GM21360 (cell line): Measurements from ENCODE around the gene TMEM132A.
"Not testable (repeated sequence)": the region's sequence is repeated elsewhere in the genome, so short reads cannot be mapped to it uniquely, and the experiment has no call there.

Experiments used
- ATAC-seq: cut with Tn5 transposase; IDR thresholded peaks from one replicate; pipeline ENCODE4 v1.9.1; 2021; ENCODE audit warnings: mild to moderate bottlenecking, moderate library complexity; ENCODE audit not compliant: unreplicated experiment

The TMEM132A gene

DNA sequence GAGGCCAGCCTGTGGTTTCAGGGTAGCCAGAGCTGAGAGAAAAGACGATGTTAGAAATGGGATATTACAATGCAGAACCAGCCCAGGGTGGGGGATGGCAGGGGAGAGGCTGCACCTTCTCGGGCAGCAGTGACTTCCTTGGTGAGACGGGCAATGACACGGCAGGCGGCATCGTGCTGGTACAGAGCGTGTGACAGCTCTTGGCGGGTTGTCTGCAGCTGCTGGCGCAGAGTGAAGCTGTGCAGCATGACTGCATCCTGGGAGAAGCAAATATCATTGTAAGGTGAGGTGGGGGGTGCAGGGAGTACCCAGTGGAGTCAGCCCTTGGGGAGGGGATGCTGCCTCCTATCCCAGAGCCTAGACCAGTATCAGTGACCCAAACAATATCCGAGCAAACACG is 21.6 kb upstream of the TMEM132A start:
- ATAC-seq, result no peak

DNA sequence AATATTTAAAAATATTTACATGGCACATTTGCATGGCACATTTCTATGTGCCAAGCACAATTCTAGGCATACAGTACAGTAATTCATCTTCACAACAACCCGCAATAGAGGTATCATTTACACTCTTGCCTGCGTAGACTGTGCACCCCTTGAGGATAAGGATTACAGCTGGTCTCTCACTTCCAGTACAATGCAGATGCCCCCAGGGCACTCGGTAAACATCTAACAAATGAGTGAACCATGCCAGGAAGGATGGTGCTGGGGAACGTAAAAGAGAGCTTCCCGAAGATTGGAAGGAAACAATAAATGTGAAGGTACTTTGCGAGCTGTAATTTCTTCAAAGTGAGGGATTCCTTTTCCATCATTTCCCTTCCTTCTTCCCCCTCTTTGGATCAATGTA is 19.2 kb upstream of the TMEM132A start:
- no peak for ATAC-seq

DNA sequence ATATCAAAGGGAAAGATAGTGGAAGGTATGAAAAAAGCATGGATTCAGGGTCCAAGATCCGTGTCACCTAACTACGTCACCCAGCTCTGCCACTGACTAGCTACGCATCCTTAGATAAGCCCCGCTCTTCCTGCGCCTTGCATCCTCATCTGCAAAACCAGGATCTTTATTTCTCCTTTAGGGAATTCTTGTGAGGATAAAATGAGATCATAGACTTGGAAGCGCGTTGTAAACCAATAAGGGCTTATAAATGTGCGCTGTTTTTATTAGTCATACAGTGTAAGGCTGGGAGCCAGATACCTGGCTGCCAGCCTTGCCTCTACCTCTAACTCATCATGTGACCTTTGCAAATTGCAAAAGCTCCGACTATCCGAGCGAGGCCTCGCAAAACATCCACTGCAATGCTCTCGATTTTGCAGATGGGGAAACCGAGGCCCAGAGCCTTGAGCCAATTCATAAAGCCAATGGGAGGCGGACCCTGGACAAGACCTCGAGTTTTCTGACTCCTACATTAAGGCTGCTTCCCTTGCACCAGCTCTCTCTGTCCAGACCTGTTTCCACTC is 18.6 kb upstream of the TMEM132A start:
- no peak for ATAC-seq

DNA sequence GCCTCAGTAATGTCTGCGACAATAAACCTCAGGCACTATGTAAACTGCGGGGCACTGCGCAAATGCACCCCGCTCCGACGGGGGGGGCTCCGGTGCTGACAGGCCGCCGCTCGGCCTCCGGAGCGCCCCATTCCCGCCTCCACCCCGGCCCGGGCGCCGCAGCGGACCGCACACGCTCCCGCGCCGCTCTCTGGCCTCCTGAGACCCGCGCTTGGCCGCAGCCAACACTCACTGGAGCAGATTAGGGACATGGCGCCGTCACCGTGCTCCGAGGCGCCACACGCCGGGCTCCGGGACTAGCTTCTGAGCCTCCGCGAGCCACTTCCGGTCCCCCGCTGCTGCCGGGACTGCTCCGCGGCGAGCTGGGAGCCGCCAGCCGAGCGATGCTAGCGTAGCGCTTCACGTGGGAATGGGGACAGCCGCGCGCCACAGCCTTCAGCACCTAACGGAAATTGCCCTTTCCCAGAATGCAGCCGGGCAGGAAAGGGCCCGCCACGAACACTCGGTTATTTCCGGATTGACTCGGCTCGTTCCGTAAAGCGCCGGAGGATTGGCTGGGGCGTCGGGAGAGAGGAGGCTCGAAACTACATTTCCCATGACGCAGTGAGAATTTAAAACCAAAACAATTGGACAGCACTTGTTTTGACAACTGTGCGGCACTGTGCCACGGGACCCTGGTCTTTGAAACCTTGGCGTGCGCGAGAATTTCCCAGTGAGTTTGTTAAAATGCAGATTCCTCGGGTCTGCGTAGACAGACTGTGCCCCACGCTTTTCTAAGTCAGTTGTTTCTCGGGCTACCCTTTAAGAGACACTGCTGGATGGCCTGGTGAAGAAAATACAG is 17.9 kb upstream of the TMEM132A start, which contains the start of gene PRPF19:
Gene PRPF19, minus strand, starts transcription at position 454 of the 841 bp plus-strand sequence. Its CDS starts 203 bp downstream, at position 251.
- peak; percentile 64 for ATAC-seq

DNA sequence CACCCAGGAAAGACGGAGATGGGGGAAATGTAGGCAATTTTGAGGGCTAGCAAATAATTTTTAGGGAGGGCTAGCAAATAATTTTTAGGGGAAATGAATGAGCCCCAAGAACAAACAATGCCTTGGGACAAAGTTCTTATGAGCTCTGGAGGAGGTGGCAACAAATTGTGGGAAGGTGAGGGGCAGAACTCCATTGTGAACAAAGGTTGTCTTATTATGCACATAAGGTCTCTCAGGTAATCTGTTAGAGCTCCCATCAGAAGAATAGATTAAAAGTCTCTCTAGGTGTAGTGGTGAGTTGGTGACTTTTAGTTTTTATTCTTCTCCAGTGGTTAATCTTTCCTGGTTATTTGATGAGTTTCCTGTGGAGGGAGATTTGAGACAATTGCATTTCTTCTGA is 15.5 kb upstream of the TMEM132A start:
- no peak for ATAC-seq

DNA sequence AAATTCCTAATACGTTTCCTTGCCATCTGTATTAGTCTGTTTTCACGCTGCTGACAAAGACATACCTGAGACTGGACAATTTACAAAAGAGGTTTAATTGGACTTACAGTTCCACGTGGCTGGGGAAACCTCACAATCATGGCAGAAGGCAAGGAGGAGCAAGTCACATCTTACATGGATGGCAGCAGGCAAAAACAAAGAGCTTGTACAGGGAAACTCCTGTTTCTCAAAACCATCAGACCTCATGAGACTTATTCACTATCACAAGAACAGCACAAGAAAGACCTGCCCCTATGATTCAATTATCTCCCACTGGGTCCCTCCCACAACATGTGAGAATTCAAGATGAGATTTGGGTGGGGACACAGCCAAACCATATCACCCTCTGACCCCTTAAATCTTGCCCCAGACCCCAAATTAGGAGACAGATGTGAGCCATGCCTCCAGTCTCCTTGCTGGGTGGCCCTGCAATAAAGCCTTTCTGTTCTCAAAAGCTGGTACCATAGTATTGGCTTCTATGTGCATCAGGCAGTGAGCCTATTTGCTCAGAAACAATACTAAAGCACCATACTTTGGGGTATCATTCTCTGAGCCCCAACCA is 14.5 kb upstream of the TMEM132A start:
- not testable (repeated sequence) for ATAC-seq

DNA sequence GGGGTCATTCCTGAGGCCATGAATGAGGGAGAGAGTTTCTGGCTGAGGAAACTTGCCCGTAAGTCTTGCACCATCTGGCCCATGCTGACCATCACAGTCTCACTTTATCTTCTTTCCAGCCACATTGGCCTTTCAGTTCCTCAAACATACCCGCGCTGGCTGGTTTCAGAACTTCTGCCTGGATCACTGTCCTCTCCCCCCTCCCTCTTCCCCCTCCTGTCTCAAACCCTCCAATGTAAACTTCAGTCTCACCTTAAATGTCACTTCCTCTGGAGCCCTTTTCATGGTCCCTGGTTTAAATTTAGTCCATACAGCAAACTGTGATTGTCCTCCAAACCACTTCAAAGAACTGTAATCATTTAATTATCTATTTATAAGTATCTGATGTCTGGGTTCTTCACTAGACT is 14.0 kb upstream of the TMEM132A start:
- peak; percentile 29 for ATAC-seq

DNA sequence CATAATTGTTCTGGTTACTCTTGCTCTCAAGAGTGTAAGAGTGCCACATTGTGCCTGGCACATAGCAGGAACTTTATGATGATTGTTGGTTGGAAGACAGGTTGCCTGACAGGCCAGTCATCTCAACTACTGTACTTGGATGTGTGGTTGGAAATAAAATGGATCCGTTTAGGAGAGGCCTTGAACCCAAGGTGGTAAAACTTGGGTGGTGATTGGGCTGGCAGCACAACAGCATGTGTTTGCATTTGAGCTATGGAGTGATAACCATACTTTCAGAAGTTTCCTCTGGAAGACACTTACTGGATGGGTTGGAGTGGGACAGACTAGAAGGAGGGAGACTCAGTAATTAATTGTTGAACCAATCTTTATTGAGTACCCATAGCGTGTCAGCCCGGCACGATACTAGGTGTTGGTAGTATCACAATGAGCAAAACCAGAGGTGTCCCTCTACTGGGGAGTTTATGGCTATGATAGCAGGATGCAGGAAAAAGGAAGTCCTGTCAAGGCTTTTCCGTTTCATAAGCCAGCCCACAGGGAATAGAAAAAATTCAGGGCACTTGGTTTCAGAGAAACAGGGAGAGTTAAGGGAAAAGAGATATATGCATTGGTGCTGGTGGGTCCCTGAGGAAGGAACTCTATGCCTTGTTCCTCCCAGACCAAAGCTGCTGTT is 13.4 kb upstream of the TMEM132A start:
- no peak for ATAC-seq

DNA sequence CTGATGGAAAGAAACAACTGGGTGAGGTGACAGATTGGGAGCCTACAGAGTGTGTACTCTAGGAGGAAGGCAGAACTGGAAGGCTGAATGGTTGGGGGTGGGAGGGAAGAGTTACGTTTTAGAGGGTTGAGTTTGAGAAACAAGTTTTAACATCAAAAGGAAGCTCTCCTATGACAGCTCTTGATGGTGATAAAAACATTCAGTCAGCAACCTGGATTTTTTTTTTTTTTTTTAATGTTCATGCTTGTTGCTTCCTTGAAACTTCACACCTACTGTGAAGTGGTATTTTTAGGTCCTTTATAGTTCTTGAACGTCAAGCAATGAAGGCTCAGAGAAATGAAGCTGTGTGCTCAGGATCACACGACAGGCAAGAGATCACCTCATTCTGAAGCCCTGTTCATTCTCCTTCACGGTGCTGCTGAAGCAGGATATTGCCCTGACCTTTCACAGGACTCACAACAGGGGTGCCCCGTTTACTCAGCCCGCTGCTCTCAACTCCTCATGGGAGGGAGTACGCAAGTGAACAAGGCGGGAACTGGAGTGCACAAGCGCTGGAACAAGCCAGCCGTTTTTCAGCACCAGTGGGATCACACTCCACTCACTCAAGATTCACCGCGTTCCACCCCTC is 11.9 kb upstream of the TMEM132A start:
- ATAC-seq, result no peak

DNA sequence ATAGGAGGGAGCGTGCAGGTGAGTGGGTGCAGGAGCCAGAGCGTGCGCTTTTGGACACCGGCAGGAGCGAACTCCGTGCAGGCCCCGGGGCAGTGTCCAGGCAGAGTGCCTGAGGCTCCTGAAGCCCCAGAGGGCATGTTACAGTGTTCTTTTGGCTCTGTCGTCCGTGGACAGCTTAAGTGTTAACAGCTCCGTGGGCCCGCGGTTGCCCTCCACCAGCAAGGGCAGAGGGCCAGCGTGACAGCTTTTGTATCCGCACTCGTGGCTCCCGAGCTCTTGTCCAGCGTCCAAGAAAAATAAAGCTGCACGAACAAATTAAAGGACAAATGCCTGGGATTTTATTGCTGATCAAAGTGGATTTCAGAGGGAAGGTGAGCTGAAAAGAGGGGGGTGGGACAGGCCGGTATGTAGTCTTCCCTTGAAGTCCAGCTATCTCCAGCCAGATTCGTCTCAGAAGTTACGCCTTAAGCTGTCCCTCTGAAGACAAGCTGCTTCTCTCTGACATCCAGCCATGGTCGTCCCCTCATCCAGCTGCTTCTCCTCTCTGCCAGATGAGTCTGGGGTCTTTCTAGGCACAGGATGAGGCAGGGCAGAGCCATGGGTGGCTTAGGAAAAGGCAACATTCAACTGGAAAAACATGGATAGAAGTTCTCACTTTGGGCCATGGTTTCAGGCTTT is 11.3 kb upstream of the TMEM132A start:
- ATAC-seq, result no peak

DNA sequence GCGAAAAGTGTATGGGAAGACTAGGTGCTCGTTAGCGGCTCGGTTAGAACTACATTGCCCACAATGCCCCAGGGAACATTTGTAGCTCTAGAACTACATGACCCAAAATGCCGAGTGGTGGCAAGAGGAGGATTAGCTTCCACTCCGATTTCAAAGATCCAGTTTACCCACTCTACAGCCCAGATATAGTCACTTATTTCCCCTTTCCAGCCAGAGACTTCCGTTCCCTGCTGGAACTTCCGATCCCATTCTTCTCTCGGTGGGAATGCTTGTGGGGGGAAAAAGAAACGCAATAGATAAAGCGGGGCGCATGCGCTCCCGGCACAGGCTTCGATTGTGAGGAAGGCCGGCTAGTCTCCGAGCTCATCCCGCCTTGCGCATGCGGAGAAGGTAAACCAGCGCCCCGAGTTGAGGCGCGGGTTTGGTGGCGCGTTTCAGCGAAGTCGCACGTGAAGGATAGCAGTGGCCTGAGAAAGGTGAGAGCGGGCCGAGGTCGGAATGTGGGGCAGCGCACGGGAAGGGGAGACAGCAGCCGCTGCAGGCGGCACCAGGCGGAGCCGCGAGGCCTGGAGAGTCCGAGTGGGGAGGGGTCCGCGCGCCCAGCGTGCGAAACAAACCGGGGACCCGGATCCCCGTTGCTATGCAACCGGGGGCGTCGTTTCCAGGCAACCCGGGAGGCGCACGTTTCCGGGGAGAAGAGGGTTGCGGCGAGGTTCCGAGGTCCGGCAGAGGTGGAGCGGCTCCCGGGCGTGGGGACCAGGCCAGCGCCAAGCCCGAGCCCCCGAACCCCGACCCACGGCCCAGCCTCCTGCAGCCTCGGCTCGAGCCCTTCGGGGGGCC is 10.2 kb upstream of the TMEM132A start, which contains the start of gene TMEM109:
Gene TMEM109, plus strand, starts transcription at position 366 of the 840 bp plus-strand sequence. CDS start 5,536 bp downstream, outside the sequence.
- peak; percentile 41 for ATAC-seq

DNA sequence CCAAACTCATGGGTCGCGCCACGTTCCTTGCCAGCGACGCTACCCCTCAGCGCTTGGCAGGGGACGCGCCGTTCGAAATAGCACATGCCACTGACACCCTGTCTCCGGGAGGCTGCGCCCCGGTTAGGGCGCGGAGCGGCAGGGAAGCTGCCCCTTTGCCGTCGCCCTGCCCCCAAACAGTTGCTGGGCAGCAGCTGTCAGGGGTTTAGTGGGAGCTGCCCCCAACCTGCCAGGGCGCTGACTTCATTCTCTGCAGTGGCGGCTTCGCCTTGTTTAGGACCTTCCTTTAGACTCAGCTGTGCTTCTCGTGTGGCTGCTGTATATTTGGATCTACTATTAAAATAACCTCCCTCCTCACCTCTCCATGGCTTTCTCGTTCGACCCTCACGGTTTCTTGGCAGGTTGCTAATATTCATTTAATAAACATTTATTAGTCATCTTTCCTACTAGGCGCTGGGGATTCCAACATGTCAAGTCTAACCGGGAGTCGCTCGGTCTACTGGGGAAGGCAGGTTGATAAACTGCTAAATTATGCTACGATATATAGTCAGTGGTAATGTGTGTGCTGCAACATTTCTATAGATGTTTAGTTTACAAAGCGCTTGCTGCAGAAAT is 9.5 kb upstream of the TMEM132A start:
- peak; percentile 0 for ATAC-seq

DNA sequence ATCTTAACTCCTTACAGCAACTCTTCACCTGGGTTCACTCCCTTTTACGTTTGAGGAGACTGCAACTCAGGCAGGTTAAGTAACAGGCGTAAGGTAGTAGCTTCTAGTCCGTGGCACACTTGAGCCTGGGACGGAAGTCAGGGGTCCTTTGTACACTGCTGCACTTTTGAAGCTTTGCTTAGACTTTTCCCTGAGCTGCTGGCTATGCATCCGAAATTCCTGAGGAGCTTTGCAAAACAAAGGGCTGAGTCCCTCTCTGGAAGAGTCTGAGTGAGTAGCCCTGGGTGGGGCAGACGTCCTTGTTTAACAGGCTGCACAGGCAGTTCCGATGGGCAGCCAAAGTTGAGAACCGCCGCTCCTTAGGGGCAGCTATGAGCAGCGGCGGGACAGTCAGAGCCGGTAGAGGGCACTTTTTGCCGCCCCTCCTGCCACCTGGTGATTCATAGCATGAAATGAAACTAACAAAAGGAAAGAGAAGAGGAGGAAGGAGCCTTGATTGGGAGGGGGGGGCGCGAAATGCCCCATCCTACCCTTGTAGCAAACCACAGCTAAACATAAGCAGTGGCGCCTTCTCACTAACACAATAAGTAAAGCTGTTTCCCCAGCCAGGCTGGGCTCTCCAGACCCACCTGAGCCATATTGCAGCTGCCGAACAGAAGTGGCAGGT is 8.9 kb upstream of the TMEM132A start:
- ATAC-seq, result peak; percentile 32

DNA sequence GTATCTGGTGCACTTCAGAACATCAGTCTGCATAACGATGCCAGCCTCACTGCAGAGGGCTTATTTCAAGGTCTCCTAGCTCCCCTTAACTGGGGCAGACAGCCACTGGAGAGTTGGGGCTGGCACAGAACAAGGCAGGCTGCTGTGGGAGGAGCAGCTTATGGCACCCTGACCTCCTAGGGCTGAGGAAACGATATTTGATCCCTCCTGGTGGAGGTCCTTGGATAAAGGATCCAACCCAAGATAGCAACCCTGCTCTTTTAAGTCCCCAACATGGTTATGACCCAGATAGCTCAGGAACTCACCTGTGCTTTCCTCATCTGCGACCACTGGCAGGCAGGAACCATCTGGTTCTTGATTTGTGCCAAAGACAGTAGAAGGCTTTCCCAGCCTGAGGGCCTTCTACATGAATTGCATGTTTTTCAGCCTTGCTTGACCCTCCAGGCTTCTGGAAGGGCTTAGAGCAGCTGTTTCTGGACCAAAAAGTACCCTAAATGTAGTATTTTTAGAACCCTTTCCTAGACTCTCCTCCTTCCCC is 7.5 kb upstream of the TMEM132A start:
- ATAC-seq, result no peak

DNA sequence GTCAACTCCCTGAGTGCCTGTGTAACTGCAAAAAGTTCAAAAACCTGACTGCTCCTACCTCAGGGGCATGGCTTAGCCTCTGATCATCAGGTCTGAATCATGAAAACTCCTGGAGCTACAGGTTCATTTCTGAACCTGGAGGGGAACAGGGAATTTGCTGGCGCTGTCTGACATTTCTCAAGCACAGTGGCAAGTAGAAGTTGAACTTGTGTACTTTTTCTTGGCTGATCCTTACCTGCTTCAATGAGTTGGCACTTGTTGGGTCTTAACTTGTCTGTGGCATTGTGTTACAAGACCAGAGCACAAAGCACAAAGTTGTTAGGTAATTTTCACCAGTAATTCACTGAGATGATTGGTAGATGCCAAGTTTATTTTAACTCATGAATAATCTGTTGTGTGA is 7.0 kb upstream of the TMEM132A start:
- no peak for ATAC-seq

DNA sequence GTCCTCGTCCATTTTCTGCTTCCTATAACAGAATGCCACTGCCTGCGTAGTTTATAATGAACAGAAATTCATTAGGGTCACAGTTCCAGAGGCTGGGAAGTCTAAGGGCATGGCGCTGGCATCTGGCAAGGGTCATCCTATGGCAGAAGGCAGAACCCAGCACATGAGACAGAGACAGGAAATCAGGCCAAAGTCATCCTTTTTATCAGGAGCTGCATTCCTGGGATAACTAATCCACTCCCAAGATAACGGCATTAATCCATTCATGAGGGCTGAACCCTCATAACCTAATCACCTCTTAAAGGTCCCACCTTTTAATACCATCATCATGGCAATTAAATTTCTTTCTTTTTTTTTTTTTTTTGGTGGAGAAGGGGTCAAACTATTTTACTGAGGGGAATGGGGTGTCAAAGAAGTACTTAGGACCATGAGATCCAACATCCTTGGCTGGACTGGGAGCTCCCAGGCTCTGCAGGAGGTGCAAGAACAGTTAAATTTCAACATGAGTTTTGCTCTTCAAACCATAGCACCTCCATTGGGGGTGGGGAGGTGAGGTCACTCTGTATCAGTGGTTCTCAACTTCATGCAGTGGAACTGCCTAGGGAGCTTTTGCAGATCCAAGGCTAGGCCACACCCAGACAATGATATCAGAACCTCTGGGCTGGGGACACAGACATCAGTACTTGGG is 5.9 kb upstream of the TMEM132A start:
- ATAC-seq, result no peak

DNA sequence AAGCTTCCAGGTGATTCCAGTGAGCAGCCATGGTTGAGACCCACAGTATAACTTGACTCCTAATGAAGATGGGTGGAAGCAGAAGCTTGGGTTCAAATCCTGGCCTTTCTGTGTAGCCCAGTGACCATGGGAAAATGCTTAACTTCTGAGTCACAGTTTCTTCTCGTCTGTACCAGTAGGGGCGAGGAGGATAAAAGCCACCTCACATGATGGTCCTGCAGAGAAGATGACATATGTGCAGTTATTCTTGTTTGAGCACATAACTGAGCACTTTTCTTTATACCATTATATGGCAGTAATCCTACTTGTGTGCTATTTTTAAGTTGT is 5.4 kb upstream of the TMEM132A start:
- ATAC-seq, result no peak

DNA sequence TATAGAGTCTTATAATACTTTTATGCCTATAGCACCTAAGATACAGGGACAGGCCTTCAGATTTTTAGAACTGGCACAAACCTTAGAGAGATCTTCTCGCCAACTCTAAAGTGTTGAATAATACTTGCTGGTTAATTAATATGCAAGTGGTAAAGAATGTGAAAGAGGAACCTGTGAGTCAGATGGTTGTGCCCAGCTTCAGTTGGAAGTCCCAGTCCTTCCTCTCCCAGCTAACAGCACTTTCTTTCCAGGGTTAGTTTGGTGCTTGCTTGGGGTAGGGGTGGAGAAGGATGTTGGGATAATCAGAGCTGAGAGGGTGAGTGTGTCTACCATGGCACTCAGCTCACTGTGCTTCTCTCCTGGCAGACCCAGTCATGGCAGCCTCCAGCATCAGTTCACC is 4.9 kb upstream of the TMEM132A start:
- no peak for ATAC-seq
